Kidney (tissue), 14 donors: Measurements from ENCODE around the gene TMPRSS3. TPM values are rescaled to one million over a fixed set of nuclear protein-coding genes. Genes with fewer than 3 reads are reported as not detected.

Source experiments
- DNase-seq, 5 donors: peaks; one replicate each; pipeline ENCODE4 v3.0.0-alpha.2; 2013 to 2020
- FAIRE-seq: peaks from 2 replicates; lab custom pipeline; 2012; peaks lifted over from hg19 to GRCh38; lab: Jason Lieb, UNC
- H3K27ac ChIP-seq, 2 donors: one replicate each; pipeline ENCODE4 v1.7.0; 2013; ENCODE audit warnings: low read depth in 2 of 2, low read length in 2 of 2, inconsistent platforms in 1 of 2
- H3K27me3 ChIP-seq: one replicate; pipeline ENCODE4 v1.7.1; 2013; ENCODE audit warnings: low read length, inconsistent platforms; ENCODE audit not compliant: control insufficient read depth, insufficient read depth
- H3K36me3 ChIP-seq, 3 donors: one replicate each; pipeline versions ENCODE4 v1.7.0 to v1.7.1; 2013; ENCODE audit warnings: low read length in 3 of 3, control low read depth in 1 of 3, inconsistent platforms in 1 of 3; ENCODE audit not compliant: insufficient read depth in 3 of 3, control insufficient read depth in 2 of 3
- H3K4me1 ChIP-seq, 3 donors: one replicate each; pipeline versions ENCODE4 v1.7.0 to v1.7.1; 2013; ENCODE audit warnings: low read length in 3 of 3, inconsistent platforms in 1 of 3, low read depth in 1 of 3; ENCODE audit not compliant: control insufficient read depth in 2 of 3, insufficient read depth in 2 of 3
- H3K4me3 ChIP-seq, 3 donors: one replicate each; pipeline versions ENCODE4 v1.7.0 to v1.8.1; 2013; ENCODE audit warnings: low read length in 3 of 3, control low read depth in 1 of 3, inconsistent platforms in 1 of 3
- H3K9ac ChIP-seq, 3 donors: one replicate each; pipeline versions ENCODE4 v1.7.0 to v1.7.1; 2013; ENCODE audit warnings: low read length in 3 of 3, control low read depth in 1 of 3, inconsistent platforms in 1 of 3
- H3K9me3 ChIP-seq, 3 donors: one replicate each; pipeline versions ENCODE4 v1.7.0 to v1.7.1; 2013; ENCODE audit warnings: low read length in 3 of 3, control low read depth in 1 of 3, inconsistent platforms in 1 of 3; ENCODE audit not compliant: control insufficient read depth in 2 of 3, insufficient read depth in 1 of 3
- intact Hi-C: fragments of 100-400 bp; cut with DNase I; formaldehyde crosslinking; loops from one replicate; pipeline ENCODE4 v1.11.1; 2022
- polyA plus RNA-seq: library from polyadenylated mRNA; stranded (reverse); fragments of 350-450 nt; fragmentation: Illumina TruSeq; extraction: RNeasy Lipid Tissue Mini Kit (QIAGEN cat#74804); gene quantifications from one replicate; pipeline ENCODE4 v1.2.3, GENCODE V29; 2014; ENCODE audit warnings: low read depth, low replicate concordance; ENCODE audit not compliant: insufficient read depth
- total RNA-seq: library from RNA; stranded (reverse); fragmentation: NEBNext Ultra II Directional; extraction: Animal tissue kit (Norgen Biotek cat#: 25700); gene quantifications from one replicate; pipeline ENCODE4 v1.2.1, GENCODE V29; 2021
- TF ChIP-seq, protein P1 (sequence below): IDR thresholded peaks from 3 replicates; pipeline ENCODE4 v1.5.1; 2012; ENCODE audit warnings: mild to moderate bottlenecking, moderate library complexity, borderline replicate concordance; ENCODE audit not compliant: insufficient read depth; ENCODE audit errors: extremely low read depth
- donor health status: control.
- donor health status: control.
- donor health status: control.
- donor health status: control.
- donor health status: control.
- donor health status: DM: yes; HTN: yes; CAD: no.
- donor health status: Normal renal cell carcinoma (clear cell type).

Gene TMPRSS3
- total and polyA plus RNA-seq, 2 donors from 2014 or later = 3.0 to 15.4 TPM

DNA sequence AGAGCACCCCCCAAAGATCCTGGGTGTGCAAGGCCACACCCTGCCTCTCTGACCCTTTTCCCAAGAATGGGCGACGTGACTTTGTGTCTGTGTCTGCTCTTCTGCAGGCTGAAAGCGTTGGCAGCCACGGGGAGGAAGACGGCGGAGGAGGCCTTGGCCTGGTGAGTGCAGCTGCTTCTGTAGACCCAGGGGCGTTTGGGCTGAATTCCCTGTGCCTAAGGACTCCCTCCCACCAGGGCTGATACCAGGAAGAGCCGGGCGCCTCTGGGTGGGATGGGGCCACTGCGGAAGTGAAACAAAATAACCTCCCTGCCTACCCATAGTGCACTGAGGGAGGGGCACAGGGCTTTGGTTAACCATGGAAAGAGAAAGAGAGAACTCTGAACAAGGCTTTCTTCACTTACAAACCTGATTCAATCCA, 10.4 kb upstream of the TMPRSS3 start:
- no peak for FAIRE-seq
- no peaks in the 10 kb centered on the region for H3K4me1 ChIP-seq
- H3K36me3 ChIP-seq = no peaks in the 10 kb centered on the region
- no peak overlapping the region for H3K4me3 ChIP-seq
- H3K27ac ChIP-seq = no peak overlapping the region
- DNase-seq = no peak
- TF ChIP-seq, protein P1, sequence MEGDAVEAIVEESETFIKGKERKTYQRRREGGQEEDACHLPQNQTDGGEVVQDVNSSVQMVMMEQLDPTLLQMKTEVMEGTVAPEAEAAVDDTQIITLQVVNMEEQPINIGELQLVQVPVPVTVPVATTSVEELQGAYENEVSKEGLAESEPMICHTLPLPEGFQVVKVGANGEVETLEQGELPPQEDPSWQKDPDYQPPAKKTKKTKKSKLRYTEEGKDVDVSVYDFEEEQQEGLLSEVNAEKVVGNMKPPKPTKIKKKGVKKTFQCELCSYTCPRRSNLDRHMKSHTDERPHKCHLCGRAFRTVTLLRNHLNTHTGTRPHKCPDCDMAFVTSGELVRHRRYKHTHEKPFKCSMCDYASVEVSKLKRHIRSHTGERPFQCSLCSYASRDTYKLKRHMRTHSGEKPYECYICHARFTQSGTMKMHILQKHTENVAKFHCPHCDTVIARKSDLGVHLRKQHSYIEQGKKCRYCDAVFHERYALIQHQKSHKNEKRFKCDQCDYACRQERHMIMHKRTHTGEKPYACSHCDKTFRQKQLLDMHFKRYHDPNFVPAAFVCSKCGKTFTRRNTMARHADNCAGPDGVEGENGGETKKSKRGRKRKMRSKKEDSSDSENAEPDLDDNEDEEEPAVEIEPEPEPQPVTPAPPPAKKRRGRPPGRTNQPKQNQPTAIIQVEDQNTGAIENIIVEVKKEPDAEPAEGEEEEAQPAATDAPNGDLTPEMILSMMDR = no peak
- H3K9me3 ChIP-seq = peaks cover 0 to 10% (median 0%) of the 10 kb centered on the region in 3 donors
- H3K27me3 ChIP-seq = no peaks in the 10 kb centered on the region
- H3K9ac ChIP-seq = no peak overlapping the region
- intact Hi-C loops = no loop called here

- Histone ChIP-seq H3K27ac (no peak overlapping the region), H3K27me3 (no peaks in the 10 kb centered on the region), H3K4me3 (no peak overlapping the region), H3K9me3 (peaks cover 0 to 10% (median 0%) of the 10 kb centered on the region in 3 donors), H3K4me1 (no peaks in the 10 kb centered on the region), H3K36me3 (no peaks in the 10 kb centered on the region), H3K9ac (no peak overlapping the region)
- intact Hi-C loops = no loop called here
- DNase-seq = no peak
- FAIRE-seq = no peak
- TF ChIP-seq, protein P1 = no peak
Measured at GRCh38 chr21:42405064-42406013, 9.5 kb upstream of the TMPRSS3 start.

DNA sequence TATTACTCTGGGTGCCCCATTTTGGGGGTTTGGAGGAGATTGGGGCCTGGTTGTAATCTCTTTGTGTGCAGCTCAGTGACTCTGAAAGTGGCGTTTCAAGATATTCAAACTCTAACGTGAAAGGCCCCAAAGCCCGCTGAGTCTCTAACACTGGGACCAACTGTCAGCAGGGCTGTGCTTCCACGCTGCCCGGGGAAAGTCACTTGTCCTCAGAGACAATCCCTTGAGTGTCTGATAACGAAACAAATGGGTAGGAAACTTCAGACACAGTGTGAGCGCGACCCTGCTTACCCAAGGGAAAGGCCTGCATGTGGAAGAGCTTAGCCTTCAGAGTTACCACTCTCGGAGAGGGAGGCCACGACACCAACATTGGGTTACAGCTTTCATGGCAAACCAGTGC, 8.7 kb upstream of the TMPRSS3 start:
- FAIRE-seq = no peak
- DNase-seq = no peak
- Histone ChIP-seq H3K4me3 (no peak overlapping the region), H3K4me1 (no peaks in the 10 kb centered on the region), H3K27me3 (no peaks in the 10 kb centered on the region), H3K36me3 (no peaks in the 10 kb centered on the region), H3K27ac (no peak overlapping the region), H3K9me3 (peaks cover 0 to 10% (median 0%) of the 10 kb centered on the region in 3 donors), H3K9ac (no peak overlapping the region)
- intact Hi-C loops = no loop called here
- TF ChIP-seq, protein P1 = no peak
